Measurements from ENCODE around the gene ABLIM1. TPM values are rescaled to one million over a fixed set of nuclear protein-coding genes. Genes with fewer than 3 reads are reported as not detected.
A peak's percentile ranks its signal among the peaks of the same experiment; 100 is the strongest.
"Not testable (repeated sequence)": the region's sequence is repeated elsewhere in the genome, so short reads cannot be mapped to it uniquely, and the experiment has no call there.

ABLIM1 gene
- total RNA-seq, 1 donor from 2014 or later = 35.8 TPM

DNA sequence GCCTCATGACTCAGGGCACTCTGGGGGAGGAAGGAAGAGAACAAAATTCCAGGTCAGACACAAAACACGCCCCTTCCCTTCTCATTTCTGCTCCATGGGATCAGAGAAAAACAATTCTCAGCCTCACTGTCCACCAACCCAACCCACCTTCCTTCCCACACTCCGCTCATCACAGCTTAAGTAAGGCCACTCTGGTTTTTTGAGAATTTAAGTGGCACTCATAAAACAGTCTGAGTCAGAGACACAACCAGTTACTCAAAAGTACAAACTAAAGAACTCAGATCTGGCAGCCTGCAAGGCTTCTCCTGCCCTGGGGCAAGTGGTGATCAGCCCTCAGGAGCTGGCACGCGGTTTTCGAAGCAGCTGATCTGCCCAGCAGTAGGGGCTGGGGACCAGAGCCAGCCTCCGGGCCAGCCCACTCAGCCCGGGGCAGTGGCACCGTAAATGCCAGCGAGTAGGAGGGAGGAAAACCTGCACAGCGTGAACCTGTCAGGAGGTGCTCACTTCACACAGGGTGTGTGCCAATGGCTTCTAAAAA lies 39.1 kb upstream of the ABLIM1 start:
- Mint-ChIP-seq H3K4me1 (peaks cover 4% of the 10 kb centered on the region), H3K4me3 (no peak overlapping the region), H3K27ac (ENCODE audit: unreplicated experiment) (no peak overlapping the region), H3K27me3 (ENCODE audit: low read depth) (peaks cover 3% of the 10 kb centered on the region), H3K36me3 (ENCODE audit: low read depth) (no peaks in the 10 kb centered on the region), H3K9me3 (peaks cover 4% of the 10 kb centered on the region)
- DNase-seq (ENCODE audit: low read depth, low spot score) = no peak
- TF ChIP-seq, protein P1, sequence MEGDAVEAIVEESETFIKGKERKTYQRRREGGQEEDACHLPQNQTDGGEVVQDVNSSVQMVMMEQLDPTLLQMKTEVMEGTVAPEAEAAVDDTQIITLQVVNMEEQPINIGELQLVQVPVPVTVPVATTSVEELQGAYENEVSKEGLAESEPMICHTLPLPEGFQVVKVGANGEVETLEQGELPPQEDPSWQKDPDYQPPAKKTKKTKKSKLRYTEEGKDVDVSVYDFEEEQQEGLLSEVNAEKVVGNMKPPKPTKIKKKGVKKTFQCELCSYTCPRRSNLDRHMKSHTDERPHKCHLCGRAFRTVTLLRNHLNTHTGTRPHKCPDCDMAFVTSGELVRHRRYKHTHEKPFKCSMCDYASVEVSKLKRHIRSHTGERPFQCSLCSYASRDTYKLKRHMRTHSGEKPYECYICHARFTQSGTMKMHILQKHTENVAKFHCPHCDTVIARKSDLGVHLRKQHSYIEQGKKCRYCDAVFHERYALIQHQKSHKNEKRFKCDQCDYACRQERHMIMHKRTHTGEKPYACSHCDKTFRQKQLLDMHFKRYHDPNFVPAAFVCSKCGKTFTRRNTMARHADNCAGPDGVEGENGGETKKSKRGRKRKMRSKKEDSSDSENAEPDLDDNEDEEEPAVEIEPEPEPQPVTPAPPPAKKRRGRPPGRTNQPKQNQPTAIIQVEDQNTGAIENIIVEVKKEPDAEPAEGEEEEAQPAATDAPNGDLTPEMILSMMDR (conservative IDR thresholded peaks at IDR 0.05) = no peak

DNA sequence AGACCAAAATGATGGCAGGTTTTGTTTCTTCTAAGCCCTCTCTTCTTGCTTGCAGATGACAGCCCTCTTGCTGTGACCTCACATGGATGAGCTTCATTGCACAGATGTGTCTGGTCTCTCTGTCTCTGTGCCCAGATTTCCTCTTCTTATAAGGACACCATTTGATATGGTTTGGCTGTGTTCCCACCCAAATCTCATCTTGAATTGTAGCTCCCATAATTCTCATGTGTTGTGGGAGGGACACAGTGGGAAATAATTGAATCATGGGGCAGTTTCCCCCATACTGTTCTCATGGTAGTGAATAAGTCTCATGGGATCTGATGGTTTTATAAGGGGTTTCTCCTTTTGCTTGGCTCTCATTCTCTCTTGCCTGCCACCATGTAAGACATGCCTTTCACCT lies 38.2 kb upstream of the ABLIM1 start:
- H3K36me3 Mint-ChIP-seq (ENCODE audit: low read depth); H3K4me3 Mint-ChIP-seq; H3K9me3 Mint-ChIP-seq; DNase-seq (ENCODE audit: low read depth, low spot score); H3K27me3 Mint-ChIP-seq (ENCODE audit: low read depth); H3K27ac Mint-ChIP-seq (ENCODE audit: unreplicated experiment): not testable (repeated sequence)
- H3K4me1 Mint-ChIP-seq = peaks cover 12% of the 10 kb centered on the region

DNA sequence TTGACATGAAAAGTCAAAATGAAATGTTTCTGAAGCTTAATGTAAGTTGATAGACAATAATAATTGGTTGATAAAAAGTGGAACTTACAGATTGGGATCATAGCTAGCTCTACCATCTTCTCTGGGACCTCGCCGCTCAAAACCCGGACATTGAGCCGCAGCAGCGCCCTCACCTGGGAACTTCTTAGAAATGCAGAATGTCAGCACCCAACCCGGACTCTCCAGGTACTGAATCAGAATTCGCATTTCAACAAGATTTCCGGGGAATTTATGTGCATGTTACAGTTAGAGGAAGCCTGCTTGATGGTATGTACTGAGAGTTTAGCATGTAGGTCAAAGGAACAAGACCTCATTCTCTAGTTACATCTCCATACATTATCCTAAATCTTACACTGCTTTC lies 36.7 kb upstream of the ABLIM1 start:
- Mint-ChIP-seq H3K9me3 (no peaks in the 10 kb centered on the region), H3K27me3 (ENCODE audit: low read depth) (no peaks in the 10 kb centered on the region), H3K36me3 (ENCODE audit: low read depth) (no peaks in the 10 kb centered on the region), H3K4me3 (no peak overlapping the region), H3K27ac (ENCODE audit: unreplicated experiment) (no peak overlapping the region), H3K4me1 (peaks cover 14% of the 10 kb centered on the region)
- TF ChIP-seq, protein P1 (conservative IDR thresholded peaks at IDR 0.05) = peak; percentile 72
- peak; percentile 56 for DNase-seq (ENCODE audit: low read depth, low spot score)

DNA sequence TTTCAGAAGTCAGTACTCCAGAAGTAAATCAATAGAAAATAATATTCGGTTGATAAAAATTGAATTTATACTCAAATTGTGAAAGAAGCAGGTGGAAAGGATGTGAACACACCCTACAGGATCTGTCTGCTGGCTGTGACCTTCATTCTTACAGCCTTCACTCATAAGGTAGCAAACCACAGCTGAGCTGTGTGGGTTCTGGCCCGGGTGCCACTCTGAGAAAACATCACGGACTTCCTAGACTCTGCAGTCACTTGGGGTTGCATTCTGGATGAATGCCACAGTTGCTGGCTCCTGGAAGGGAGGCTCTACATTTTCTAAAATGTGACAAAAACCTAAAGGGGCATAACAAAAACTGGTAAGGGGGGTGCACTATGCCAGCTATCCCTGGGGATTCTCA lies 36.0 kb upstream of the ABLIM1 start:
- DNase-seq (ENCODE audit: low read depth, low spot score) = no peak
- Mint-ChIP-seq H3K27ac (ENCODE audit: unreplicated experiment) (no peak overlapping the region), H3K27me3 (ENCODE audit: low read depth) (no peaks in the 10 kb centered on the region), H3K36me3 (ENCODE audit: low read depth) (no peaks in the 10 kb centered on the region), H3K4me3 (no peak overlapping the region), H3K9me3 (no peaks in the 10 kb centered on the region), H3K4me1 (peaks cover 14% of the 10 kb centered on the region)
- TF ChIP-seq, protein P1 (conservative IDR thresholded peaks at IDR 0.05) = no peak

DNA sequence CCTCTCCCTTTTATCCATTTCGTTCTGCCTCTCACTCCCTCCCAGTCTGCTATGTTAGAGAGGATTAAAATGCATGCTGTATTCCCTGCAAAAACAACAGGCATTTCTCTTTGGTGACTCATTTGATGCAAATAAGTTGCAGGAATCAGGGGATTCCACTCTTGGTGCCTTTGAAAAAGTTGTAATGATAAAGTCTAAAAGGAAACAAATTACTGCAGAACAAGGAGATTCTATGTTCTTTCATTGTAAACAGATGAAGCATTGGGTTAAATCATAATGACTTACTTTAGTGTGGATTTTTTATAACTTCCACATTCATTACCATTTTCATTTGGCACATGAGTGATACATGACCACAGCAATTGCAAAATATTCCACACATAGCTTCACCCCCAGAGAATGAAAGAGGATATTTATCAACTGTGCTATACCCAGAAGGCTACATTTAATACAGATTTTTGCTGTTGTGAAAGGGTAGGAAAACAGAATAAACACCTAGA lies 33.4 kb upstream of the ABLIM1 start:
- Mint-ChIP-seq H3K27me3 (ENCODE audit: low read depth) (no peaks in the 10 kb centered on the region), H3K9me3 (no peaks in the 10 kb centered on the region), H3K36me3 (ENCODE audit: low read depth) (no peaks in the 10 kb centered on the region), H3K27ac (ENCODE audit: unreplicated experiment) (no peak overlapping the region), H3K4me3 (no peak overlapping the region), H3K4me1 (peaks cover 14% of the 10 kb centered on the region)
- TF ChIP-seq, protein P1 (conservative IDR thresholded peaks at IDR 0.05) = no peak
- no peak for DNase-seq (ENCODE audit: low read depth, low spot score)

DNA sequence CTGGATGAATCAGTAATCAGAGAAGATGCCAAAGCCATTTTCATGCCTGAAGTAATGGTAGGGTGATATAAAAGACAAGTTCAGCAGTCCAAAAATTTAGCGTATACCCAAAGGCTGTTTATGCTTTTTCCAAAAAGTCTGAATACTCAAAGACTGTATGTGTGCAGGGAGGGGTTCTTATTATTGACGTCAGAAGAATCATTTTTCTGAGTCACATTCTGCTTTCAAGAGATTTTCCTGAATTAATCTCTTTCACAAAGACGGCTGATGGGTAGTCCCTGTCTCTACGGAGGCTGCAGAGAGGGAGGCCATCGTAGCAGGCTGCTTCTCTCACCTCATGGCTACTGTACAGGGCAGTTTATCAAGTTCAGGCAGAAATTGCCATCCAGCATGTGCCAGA lies 30.7 kb upstream of the ABLIM1 start:
- no peak overlapping the region for H3K27ac Mint-ChIP-seq (ENCODE audit: unreplicated experiment)
- H3K4me3 Mint-ChIP-seq = no peak overlapping the region
- DNase-seq (ENCODE audit: low read depth, low spot score) = no peak
- H3K9me3 Mint-ChIP-seq = no peaks in the 10 kb centered on the region
- TF ChIP-seq, protein P1 (conservative IDR thresholded peaks at IDR 0.05) = no peak
- H3K36me3 Mint-ChIP-seq (ENCODE audit: low read depth) = no peaks in the 10 kb centered on the region
- H3K27me3 Mint-ChIP-seq (ENCODE audit: low read depth) = no peaks in the 10 kb centered on the region
- peaks cover 27% of the 10 kb centered on the region for H3K4me1 Mint-ChIP-seq
